Gastrocnemius medialis (tissue), 4 donors: ENCODE data around the gene ING1.

Source experiments
- CTCF ChIP-seq, 5 experiments: fragments of 450-650 bp in 3 of 5; fragments of 200-600 bp in 2 of 5; sonication (generic) in 2 of 5; IDR thresholded peaks in 4 of 5; conservative IDR thresholded peaks in 1 of 5; 1 replicate in 4 of 5; 2 replicates in 1 of 5; pipeline ENCODE4 v1.5.1; 2016 to 2019; ENCODE audit warnings: antibody characterized with exemption in 5 of 5, mild to moderate bottlenecking in 3 of 5, moderate library complexity in 3 of 5
- POLR2A ChIP-seq, 2 donors: fragments of 450-650 bp; IDR thresholded peaks; one replicate each; pipeline ENCODE4 v1.6.1; 2017; ENCODE audit warnings: antibody characterized with exemption in 2 of 2, mild to moderate bottlenecking in 2 of 2, moderate library complexity in 2 of 2

GRCh38 chr13:110664673-110665072 lies 48.8 kb upstream of the ING1 start:
- no peak for TF ChIP-seq CTCF (IDR thresholded peaks at IDR 0.05 in 4 of 5, conservative IDR thresholded peaks at IDR 0.05 in 1 of 5)
- TF ChIP-seq POLR2A (IDR thresholded peaks at IDR 0.05), result no peak
